ENCODE data around the gene KDM2A.

DNA sequence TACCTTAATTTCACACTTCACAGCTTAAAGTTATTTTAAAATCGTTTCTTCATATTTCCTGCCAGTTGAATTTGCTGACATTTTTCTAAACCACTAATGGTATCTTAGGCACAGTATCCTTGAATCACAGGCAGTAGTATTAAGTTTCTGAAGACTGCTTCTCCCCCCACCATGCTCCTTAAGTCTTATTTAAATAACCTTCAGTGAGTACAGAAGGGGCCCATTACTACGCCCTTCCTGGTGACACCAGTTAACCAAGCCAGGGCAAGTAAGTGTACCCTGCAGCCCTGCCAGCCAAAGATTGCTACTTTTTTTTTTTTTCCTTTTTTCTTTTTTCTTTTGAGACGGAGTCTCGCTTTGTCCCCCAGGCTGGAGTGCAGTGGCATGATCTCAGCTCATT lies 19.9 kb downstream of the KDM2A start:
- TF ChIP-seq EZH2 (IDR thresholded peaks at IDR 0.05; ENCODE audit: borderline replicate concordance, low read depth, low read length, poor library complexity, severe bottlenecking) (no peak), CTCF (conservative IDR thresholded peaks at IDR 0.05; ENCODE audit: low read depth, low read length) (no peak)
